ENCODE measurements around the gene SLC9A6.

The SLC9A6 gene

DNA sequence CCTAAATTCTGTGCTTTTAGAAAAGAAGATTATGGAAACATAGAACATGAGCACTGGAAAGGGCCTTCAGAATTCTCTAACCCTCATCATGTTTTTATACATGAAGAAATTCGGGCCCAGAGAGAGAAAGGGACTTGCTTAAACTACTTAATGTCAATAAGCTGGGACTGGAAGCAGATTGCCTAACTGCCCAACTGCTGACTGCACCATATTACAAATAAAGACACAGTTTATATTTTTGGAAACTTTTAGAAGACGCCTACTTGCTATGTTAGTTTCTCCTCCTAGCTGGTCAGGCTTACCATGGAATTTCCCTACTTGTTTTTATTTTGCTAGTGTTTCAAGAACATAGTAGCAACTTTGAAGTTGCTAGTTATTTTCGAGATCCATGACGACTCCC is 47.1 kb downstream of the SLC9A6 start (continued):
- TF ChIP-seq, protein P1, sequence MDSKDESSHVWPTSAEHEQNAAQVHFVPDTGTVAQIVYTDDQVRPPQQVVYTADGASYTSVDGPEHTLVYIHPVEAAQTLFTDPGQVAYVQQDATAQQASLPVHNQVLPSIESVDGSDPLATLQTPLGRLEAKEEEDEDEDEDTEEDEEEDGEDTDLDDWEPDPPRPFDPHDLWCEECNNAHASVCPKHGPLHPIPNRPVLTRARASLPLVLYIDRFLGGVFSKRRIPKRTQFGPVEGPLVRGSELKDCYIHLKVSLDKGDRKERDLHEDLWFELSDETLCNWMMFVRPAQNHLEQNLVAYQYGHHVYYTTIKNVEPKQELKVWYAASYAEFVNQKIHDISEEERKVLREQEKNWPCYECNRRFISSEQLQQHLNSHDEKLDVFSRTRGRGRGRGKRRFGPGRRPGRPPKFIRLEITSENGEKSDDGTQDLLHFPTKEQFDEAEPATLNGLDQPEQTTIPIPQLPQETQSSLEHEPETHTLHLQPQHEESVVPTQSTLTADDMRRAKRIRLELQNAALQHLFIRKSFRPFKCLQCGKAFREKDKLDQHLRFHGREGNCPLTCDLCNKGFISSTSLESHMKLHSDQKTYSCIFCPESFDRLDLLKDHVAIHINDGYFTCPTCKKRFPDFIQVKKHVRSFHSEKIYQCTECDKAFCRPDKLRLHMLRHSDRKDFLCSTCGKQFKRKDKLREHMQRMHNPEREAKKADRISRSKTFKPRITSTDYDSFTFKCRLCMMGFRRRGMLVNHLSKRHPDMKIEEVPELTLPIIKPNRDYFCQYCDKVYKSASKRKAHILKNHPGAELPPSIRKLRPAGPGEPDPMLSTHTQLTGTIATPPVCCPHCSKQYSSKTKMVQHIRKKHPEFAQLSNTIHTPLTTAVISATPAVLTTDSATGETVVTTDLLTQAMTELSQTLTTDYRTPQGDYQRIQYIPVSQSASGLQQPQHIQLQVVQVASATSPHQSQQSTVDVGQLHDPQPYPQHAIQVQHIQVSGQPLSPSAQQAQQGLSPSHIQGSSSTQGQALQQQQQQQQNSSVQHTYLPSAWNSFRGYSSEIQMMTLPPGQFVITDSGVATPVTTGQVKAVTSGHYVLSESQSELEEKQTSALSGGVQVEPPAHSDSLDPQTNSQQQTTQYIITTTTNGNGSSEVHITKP (tag by site-specific recombination; IDR thresholded peaks at IDR 0.05): no peak
- TF ChIP-seq, protein P2, sequence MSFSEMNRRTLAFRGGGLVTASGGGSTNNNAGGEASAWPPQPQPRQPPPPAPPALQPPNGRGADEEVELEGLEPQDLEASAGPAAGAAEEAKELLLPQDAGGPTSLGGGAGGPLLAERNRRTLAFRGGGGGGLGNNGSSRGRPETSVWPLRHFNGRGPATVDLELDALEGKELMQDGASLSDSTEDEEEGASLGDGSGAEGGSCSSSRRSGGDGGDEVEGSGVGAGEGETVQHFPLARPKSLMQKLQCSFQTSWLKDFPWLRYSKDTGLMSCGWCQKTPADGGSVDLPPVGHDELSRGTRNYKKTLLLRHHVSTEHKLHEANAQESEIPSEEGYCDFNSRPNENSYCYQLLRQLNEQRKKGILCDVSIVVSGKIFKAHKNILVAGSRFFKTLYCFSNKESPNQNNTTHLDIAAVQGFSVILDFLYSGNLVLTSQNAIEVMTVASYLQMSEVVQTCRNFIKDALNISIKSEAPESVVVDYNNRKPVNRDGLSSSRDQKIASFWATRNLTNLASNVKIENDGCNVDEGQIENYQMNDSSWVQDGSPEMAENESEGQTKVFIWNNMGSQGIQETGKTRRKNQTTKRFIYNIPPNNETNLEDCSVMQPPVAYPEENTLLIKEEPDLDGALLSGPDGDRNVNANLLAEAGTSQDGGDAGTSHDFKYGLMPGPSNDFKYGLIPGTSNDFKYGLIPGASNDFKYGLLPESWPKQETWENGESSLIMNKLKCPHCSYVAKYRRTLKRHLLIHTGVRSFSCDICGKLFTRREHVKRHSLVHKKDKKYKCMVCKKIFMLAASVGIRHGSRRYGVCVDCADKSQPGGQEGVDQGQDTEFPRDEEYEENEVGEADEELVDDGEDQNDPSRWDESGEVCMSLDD (tag by site-specific recombination; IDR thresholded peaks at IDR 0.05): no peak
- TF ChIP-seq ZNF416 (tag by site-specific recombination; IDR thresholded peaks at IDR 0.05) (no peak), HOXD13 (CRISPR knock-in tag; IDR thresholded peaks at IDR 0.05; ENCODE audit: borderline replicate concordance) (no peak), ZNF664 (tag by site-specific recombination; IDR thresholded peaks at IDR 0.05) (no peak)
- TF ChIP-seq, protein P3, sequence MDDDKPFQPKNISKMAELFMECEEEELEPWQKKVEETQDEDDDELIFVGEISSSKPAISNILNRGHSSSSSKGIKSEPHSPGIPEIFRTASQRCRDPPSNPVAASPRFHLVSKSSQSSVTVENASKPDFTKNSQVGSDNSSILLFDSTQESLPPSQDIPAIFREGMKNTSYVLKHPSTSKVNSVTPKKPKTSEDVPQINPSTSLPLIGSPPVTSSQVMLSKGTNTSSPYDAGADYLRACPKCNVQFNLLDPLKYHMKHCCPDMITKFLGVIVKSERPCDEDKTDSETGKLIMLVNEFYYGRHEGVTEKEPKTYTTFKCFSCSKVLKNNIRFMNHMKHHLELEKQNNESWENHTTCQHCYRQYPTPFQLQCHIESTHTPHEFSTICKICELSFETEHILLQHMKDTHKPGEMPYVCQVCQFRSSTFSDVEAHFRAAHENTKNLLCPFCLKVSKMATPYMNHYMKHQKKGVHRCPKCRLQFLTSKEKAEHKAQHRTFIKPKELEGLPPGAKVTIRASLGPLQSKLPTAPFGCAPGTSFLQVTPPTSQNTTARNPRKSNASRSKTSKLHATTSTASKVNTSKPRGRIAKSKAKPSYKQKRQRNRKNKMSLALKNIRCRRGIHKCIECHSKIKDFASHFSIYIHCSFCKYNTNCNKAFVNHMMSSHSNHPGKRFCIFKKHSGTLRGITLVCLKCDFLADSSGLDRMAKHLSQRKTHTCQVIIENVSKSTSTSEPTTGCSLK (tag by site-specific recombination; IDR thresholded peaks at IDR 0.05): no peak

DNA sequence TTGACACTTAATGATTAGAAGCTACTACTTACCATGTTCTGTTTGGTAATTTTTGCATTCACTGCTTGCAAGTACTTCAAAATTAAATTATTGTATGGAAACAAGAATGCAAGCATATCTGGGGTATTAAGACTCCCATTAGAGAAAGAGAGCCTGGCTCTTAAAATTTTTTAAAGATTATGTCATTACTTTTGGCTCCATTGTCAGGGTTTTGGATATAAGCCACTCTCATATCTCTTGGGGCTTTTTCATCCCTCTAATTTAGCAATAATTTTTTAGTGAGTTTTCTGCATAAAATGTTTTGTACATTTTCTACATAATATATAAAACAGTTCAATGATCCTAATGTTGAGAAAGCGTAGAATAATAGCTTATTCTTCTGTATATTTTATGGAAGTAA is 49.4 kb downstream of the SLC9A6 start:
- H3K4me3 ChIP-seq (ENCODE audit: low read depth, low read length): no peak overlapping the region
- no peaks in the 10 kb centered on the region for H3K9me3 ChIP-seq (ENCODE audit: control insufficient read depth, insufficient read depth, low read depth, low read length)
- TF ChIP-seq ZNF19 (tag by site-specific recombination; IDR thresholded peaks at IDR 0.05; ENCODE audit: low read depth) (no peak), MYNN (tag by site-specific recombination; IDR thresholded peaks at IDR 0.05; ENCODE audit: borderline replicate concordance) (no peak), YY1 (tag by site-specific recombination; IDR thresholded peaks at IDR 0.05) (no peak), ZNF629 (tag by site-specific recombination; IDR thresholded peaks at IDR 0.05) (peak; percentile 18; the same call in 1 of the 2 replicates)
- TF ChIP-seq, protein P4, sequence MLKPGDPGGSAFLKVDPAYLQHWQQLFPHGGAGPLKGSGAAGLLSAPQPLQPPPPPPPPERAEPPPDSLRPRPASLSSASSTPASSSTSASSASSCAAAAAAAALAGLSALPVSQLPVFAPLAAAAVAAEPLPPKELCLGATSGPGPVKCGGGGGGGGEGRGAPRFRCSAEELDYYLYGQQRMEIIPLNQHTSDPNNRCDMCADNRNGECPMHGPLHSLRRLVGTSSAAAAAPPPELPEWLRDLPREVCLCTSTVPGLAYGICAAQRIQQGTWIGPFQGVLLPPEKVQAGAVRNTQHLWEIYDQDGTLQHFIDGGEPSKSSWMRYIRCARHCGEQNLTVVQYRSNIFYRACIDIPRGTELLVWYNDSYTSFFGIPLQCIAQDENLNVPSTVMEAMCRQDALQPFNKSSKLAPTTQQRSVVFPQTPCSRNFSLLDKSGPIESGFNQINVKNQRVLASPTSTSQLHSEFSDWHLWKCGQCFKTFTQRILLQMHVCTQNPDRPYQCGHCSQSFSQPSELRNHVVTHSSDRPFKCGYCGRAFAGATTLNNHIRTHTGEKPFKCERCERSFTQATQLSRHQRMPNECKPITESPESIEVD (tag by site-specific recombination; IDR thresholded peaks at IDR 0.05): peak; percentile 53; the same call in 1 of the 2 replicates
- TF ChIP-seq, protein P5, sequence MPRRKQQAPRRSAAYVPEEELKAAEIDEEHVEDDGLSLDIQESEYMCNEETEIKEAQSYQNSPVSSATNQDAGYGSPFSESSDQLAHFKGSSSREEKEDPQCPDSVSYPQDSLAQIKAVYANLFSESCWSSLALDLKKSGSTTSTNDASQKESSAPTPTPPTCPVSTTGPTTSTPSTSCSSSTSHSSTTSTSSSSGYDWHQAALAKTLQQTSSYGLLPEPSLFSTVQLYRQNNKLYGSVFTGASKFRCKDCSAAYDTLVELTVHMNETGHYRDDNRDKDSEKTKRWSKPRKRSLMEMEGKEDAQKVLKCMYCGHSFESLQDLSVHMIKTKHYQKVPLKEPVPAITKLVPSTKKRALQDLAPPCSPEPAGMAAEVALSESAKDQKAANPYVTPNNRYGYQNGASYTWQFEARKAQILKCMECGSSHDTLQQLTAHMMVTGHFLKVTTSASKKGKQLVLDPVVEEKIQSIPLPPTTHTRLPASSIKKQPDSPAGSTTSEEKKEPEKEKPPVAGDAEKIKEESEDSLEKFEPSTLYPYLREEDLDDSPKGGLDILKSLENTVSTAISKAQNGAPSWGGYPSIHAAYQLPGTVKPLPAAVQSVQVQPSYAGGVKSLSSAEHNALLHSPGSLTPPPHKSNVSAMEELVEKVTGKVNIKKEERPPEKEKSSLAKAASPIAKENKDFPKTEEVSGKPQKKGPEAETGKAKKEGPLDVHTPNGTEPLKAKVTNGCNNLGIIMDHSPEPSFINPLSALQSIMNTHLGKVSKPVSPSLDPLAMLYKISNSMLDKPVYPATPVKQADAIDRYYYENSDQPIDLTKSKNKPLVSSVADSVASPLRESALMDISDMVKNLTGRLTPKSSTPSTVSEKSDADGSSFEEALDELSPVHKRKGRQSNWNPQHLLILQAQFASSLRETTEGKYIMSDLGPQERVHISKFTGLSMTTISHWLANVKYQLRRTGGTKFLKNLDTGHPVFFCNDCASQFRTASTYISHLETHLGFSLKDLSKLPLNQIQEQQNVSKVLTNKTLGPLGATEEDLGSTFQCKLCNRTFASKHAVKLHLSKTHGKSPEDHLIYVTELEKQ (tag by site-specific recombination; IDR thresholded peaks at IDR 0.05; ENCODE audit: borderline replicate concordance): no peak
- CTCF ChIA-PET: interaction anchor here (0.7 to 3.0 kb wide), 5 partner anchors 10 to 660 kb away, joined by 3 to 12 read pairs (median 3); no protein-coding TSS in a partner anchor
- H3K4me1 ChIP-seq (ENCODE audit: control insufficient read depth, insufficient read depth, low read length): peaks cover 14% of the 10 kb centered on the region
- POLR2A ChIA-PET: interaction anchor here (1.0 kb wide), 1 partner anchor 96 kb away, joined by 3 read pairs; no protein-coding TSS in a partner anchor
- no peak overlapping the region for H3K27ac ChIP-seq (ENCODE audit: extremely low read depth, low read depth, low read length)
- H3K36me3 ChIP-seq (ENCODE audit: control insufficient read depth in 2 of 2, insufficient read depth in 1 of 2, low read length in 2 of 2): no peaks in the 10 kb centered on the region
